ENCODE data around the gene KLC1. TPM values are rescaled to one million over a fixed set of nuclear protein-coding genes. Genes with fewer than 3 reads are reported as not detected.

The KLC1 gene
- total and polyA plus RNA-seq, 2 of the 8 experiments (the other 6 are each of a cell fraction or from before 2014, with no cell fraction given) = 84.6 to 134 TPM

GRCh38 chr14:103732868-103733620 is 104.0 kb downstream of the KLC1 start (continued):
- no peak for TF ChIP-seq NANOG (IDR thresholded peaks at IDR 0.05; ENCODE audit: insufficient read depth, low read depth, low read length, poor library complexity, severe bottlenecking)
- TF ChIP-seq NRF1 (IDR thresholded peaks at IDR 0.05; ENCODE audit: low read depth, low read length) = no peak
